ENCODE data around the gene PIP5K1B.

PIP5K1B gene

GRCh38 chr9:68999393-69000105 is 294.5 kb downstream of the PIP5K1B start:
- H3K36me3 ChIP-seq (ENCODE audit: insufficient read depth, low read length), result no peaks in the 10 kb centered on the region
- H3K79me2 ChIP-seq (ENCODE audit: insufficient read depth, low read length), result no peaks in the 10 kb centered on the region
- no peak overlapping the region for H3K27ac ChIP-seq (ENCODE audit: low read length)
- H3K4me1 ChIP-seq (ENCODE audit: insufficient read depth, low read length), result no peaks in the 10 kb centered on the region
- H4K20me1 ChIP-seq (ENCODE audit: insufficient read depth, low read length), result no peaks in the 10 kb centered on the region
- H3K9me3 ChIP-seq (ENCODE audit: insufficient read depth, low read length, severe bottlenecking), result no peaks in the 10 kb centered on the region
- no peak overlapping the region for H3K4me2 ChIP-seq (ENCODE audit: insufficient read depth, low read length)
- peak; percentile 92 for ATAC-seq (ENCODE audit: insufficient read depth, low read depth)
- no peak overlapping the region for H3K4me3 ChIP-seq (ENCODE audit: low read depth in 1 of 2, low read length in 2 of 2)
- H3K9ac ChIP-seq (ENCODE audit: low read depth, low read length), result no peak overlapping the region
- TF ChIP-seq, protein P1, sequence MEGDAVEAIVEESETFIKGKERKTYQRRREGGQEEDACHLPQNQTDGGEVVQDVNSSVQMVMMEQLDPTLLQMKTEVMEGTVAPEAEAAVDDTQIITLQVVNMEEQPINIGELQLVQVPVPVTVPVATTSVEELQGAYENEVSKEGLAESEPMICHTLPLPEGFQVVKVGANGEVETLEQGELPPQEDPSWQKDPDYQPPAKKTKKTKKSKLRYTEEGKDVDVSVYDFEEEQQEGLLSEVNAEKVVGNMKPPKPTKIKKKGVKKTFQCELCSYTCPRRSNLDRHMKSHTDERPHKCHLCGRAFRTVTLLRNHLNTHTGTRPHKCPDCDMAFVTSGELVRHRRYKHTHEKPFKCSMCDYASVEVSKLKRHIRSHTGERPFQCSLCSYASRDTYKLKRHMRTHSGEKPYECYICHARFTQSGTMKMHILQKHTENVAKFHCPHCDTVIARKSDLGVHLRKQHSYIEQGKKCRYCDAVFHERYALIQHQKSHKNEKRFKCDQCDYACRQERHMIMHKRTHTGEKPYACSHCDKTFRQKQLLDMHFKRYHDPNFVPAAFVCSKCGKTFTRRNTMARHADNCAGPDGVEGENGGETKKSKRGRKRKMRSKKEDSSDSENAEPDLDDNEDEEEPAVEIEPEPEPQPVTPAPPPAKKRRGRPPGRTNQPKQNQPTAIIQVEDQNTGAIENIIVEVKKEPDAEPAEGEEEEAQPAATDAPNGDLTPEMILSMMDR (IDR thresholded peaks at IDR 0.05; ENCODE audit: borderline replicate concordance, extremely low read depth, low read length, poor library complexity, severe bottlenecking), result peak; percentile 85
- no peak for TF ChIP-seq EZH2 (IDR thresholded peaks at IDR 0.05; ENCODE audit: borderline replicate concordance, low read depth, low read length, severe bottlenecking)
- peaks cover 5% of the 10 kb centered on the region for H3K27me3 ChIP-seq (ENCODE audit: insufficient read depth, low read length, poor library complexity)
- no peak overlapping the region for H2AFZ ChIP-seq (ENCODE audit: low read depth, low read length)
- peak; percentile 62 for DNase-seq

DNA sequence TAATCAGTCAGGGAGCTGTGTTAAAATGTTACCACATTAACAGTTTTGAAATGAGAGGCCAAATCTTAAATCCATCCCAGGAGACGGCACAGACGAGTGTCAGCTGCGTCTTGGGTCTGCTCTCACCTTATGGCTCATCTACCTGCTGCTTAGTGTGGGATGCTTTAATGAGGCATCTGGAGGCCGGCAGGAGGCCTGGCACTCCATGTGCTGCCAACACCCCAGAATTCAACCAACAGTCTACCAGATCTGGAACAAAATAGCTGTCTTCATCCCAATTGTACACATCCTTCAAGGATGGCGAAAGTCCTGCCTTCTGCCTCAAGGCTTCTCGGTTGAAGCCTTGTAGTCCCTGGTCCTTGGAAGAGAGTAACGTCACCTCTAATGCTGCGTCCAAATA is 296.9 kb downstream of the PIP5K1B start:
- no peak for TF ChIP-seq EZH2 (IDR thresholded peaks at IDR 0.05; ENCODE audit: borderline replicate concordance, low read depth, low read length, severe bottlenecking)
- TF ChIP-seq, protein P1 (IDR thresholded peaks at IDR 0.05; ENCODE audit: borderline replicate concordance, extremely low read depth, low read length, poor library complexity, severe bottlenecking), result no peak
- no peaks in the 10 kb centered on the region for H4K20me1 ChIP-seq (ENCODE audit: insufficient read depth, low read length)
- no peaks in the 10 kb centered on the region for H3K79me2 ChIP-seq (ENCODE audit: insufficient read depth, low read length)
- DNase-seq (no peak), ATAC-seq (ENCODE audit: insufficient read depth, low read depth) (no peak)
- no peaks in the 10 kb centered on the region for H3K4me1 ChIP-seq (ENCODE audit: insufficient read depth, low read length)
- no peak overlapping the region for H3K9ac ChIP-seq (ENCODE audit: low read depth, low read length)
- H3K27me3 ChIP-seq (ENCODE audit: insufficient read depth, low read length, poor library complexity), result peaks cover 5% of the 10 kb centered on the region
- no peaks in the 10 kb centered on the region for H3K36me3 ChIP-seq (ENCODE audit: insufficient read depth, low read length)
- no peak overlapping the region for H3K4me3 ChIP-seq (ENCODE audit: low read depth in 1 of 2, low read length in 2 of 2)
- H3K27ac ChIP-seq (ENCODE audit: low read length), result no peak overlapping the region
- H3K9me3 ChIP-seq (ENCODE audit: insufficient read depth, low read length, severe bottlenecking), result no peaks in the 10 kb centered on the region
- H2AFZ ChIP-seq (ENCODE audit: low read depth, low read length), result no peak overlapping the region
- no peak overlapping the region for H3K4me2 ChIP-seq (ENCODE audit: insufficient read depth, low read length)

- no peak for ATAC-seq (ENCODE audit: insufficient read depth, low read depth)
- Histone ChIP-seq H3K79me2 (ENCODE audit: insufficient read depth, low read length) (no peaks in the 10 kb centered on the region), H3K9me3 (ENCODE audit: insufficient read depth, low read length, severe bottlenecking) (no peaks in the 10 kb centered on the region), H3K9ac (ENCODE audit: low read depth, low read length) (no peak overlapping the region), H3K27ac (ENCODE audit: low read length) (no peak overlapping the region), H3K36me3 (ENCODE audit: insufficient read depth, low read length) (no peaks in the 10 kb centered on the region), H3K4me1 (ENCODE audit: insufficient read depth, low read length) (no peaks in the 10 kb centered on the region), H3K27me3 (ENCODE audit: insufficient read depth, low read length, poor library complexity) (peaks cover 5% of the 10 kb centered on the region), H3K4me3 (ENCODE audit: low read depth in 1 of 2, low read length in 2 of 2) (no peak overlapping the region), H2AFZ (ENCODE audit: low read depth, low read length) (no peak overlapping the region), H3K4me2 (ENCODE audit: insufficient read depth, low read length) (no peak overlapping the region), H4K20me1 (ENCODE audit: insufficient read depth, low read length) (no peaks in the 10 kb centered on the region)
- no peak for DNase-seq
- no peak for TF ChIP-seq EZH2 (IDR thresholded peaks at IDR 0.05; ENCODE audit: borderline replicate concordance, low read depth, low read length, severe bottlenecking)
- TF ChIP-seq, protein P1 (IDR thresholded peaks at IDR 0.05; ENCODE audit: borderline replicate concordance, extremely low read depth, low read length, poor library complexity, severe bottlenecking), result no peak
Measured at GRCh38 chr9:69003051-69003450, 298.0 kb downstream of the PIP5K1B start.
